ENCODE data around the gene HMG20B.

The HMG20B gene

GRCh38 chr19:3537101-3537437 is 35.7 kb upstream of the HMG20B start:
- H3K4me3 ChIP-seq (ENCODE audit: control insufficient read depth, low read depth, low read length) = no peak overlapping the region
- TF ChIP-seq CTCF (conservative IDR thresholded peaks at IDR 0.05; ENCODE audit: control insufficient read depth, insufficient read depth, low read depth, low read length) = no peak
- no peak for DNase-seq (ENCODE audit: low read depth)

GRCh38 chr19:3537438-3538240 is 35.1 kb upstream of the HMG20B start:
- no peak for DNase-seq (ENCODE audit: low read depth)
- H3K4me3 ChIP-seq (ENCODE audit: control insufficient read depth, low read depth, low read length) = no peak overlapping the region
- TF ChIP-seq CTCF (conservative IDR thresholded peaks at IDR 0.05; ENCODE audit: control insufficient read depth, insufficient read depth, low read depth, low read length) = no peak

- no peak overlapping the region for H3K4me3 ChIP-seq (ENCODE audit: control insufficient read depth, low read depth, low read length)
- TF ChIP-seq CTCF (conservative IDR thresholded peaks at IDR 0.05; ENCODE audit: control insufficient read depth, insufficient read depth, low read depth, low read length) = no peak
- DNase-seq (ENCODE audit: low read depth) = no peak
Observed at GRCh38 chr19:3538258-3538929, 34.4 kb upstream of the HMG20B start.

GRCh38 chr19:3538965-3539755 is 33.6 kb upstream of the HMG20B start, which contains the start of gene TEKTIP1:
Gene TEKTIP1 (plus strand): TSS chr19:3539174. CDS start chr19:3539178, 4 bp downstream.
- DNase-seq (ENCODE audit: low read depth) = no peak
- H3K4me3 ChIP-seq (ENCODE audit: control insufficient read depth, low read depth, low read length) = no peak within 1 kb of the TSS
- TF ChIP-seq CTCF (conservative IDR thresholded peaks at IDR 0.05; ENCODE audit: control insufficient read depth, insufficient read depth, low read depth, low read length) = no peak

GRCh38 chr19:3539756-3540118 is 33.0 kb upstream of the HMG20B start:
- no peak for DNase-seq (ENCODE audit: low read depth)
- TF ChIP-seq CTCF (conservative IDR thresholded peaks at IDR 0.05; ENCODE audit: control insufficient read depth, insufficient read depth, low read depth, low read length) = no peak
- no peak overlapping the region for H3K4me3 ChIP-seq (ENCODE audit: control insufficient read depth, low read depth, low read length)

- DNase-seq (ENCODE audit: low read depth) = peak; percentile 23
- H3K4me3 ChIP-seq (ENCODE audit: control insufficient read depth, low read depth, low read length) = no peak overlapping the region
- no peak for TF ChIP-seq CTCF (conservative IDR thresholded peaks at IDR 0.05; ENCODE audit: control insufficient read depth, insufficient read depth, low read depth, low read length)
Observed at GRCh38 chr19:3543150-3544057, 29.3 kb upstream of the HMG20B start.

Measured in fibroblast of mammary gland (primary cell).